CD4-positive, alpha-beta T cell treated with Interleukin-15 for 4 hours (primary cell): ENCODE data around the gene ANKS3.
A peak's percentile ranks its signal among the peaks of the same experiment; 100 is the strongest.

Experiments used
- DNase-seq: peaks from one replicate; pipeline ENCODE4 v3.0.0-alpha.2; 2020; ENCODE audit warnings: low spot score

Gene ANKS3

DNA sequence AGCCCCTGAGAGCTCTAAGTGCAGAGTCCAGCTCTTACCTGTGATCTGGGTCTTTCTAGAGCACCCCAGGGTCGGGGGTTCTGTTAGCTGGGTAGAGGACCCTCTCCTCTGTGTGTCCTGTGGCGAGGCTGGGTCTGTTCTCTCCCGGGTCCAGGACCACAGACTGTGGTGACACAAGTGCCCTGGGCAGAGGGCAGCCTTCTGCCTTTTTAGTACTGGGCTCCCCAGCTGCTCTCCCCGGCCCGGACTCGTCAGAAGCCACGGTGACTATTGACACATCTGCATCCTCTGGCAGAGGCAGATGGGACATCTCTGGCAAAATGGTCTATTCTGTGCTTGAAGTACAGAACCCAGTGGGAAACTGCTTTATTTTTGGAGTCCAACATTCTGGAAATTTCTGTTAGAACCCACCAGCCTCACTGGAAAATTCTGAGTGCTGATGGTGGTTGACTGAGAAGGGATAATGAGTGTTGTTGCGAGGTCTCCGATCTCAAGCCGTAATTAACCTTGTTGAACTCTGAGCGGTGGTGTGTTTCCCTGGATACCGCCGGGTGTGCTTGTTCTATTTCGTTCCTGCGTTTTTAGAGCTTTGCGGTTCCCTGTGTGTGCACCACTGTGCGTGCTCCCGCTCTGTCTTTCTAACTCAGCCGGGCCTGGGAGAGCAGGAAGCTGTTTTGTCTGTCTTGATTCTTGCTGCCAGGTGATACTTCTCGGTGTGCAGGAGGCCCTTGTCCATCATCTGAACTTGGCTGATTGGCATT, 66.7 kb downstream of the ANKS3 start:
- no peak for DNase-seq

DNA sequence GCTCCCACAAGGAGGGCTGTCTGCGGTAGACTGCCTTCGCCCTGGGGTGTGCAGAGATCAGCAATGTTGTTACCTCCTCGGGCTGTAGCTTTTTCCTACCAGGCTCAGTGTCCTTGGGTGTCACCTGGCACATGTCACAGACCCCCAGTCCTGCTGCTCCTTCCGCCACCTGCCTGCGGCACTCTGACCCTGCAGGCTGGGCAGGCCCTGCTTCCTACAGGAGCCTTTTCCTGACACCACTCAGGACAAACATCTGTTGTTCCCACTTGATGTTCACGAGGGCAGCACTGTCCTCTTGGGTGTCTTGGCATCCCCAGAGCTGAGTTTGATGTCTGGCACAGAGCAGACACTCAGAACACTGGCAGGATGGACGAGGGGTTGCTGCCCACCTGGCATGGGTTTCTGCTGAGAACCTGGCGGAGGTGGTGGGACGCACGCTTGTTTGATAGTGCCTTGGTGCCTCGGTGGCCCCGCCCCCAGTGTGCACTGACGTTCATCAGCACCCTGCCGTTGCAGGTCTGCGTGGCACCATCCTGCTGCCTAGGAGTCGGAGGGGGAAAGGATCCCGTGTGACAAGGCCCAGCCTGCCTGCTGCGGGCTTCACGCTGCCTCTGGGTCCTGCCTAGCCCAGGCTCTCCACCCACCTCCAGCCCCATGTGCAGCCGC, 67.4 kb downstream of the ANKS3 start:
- DNase-seq = no peak

DNA sequence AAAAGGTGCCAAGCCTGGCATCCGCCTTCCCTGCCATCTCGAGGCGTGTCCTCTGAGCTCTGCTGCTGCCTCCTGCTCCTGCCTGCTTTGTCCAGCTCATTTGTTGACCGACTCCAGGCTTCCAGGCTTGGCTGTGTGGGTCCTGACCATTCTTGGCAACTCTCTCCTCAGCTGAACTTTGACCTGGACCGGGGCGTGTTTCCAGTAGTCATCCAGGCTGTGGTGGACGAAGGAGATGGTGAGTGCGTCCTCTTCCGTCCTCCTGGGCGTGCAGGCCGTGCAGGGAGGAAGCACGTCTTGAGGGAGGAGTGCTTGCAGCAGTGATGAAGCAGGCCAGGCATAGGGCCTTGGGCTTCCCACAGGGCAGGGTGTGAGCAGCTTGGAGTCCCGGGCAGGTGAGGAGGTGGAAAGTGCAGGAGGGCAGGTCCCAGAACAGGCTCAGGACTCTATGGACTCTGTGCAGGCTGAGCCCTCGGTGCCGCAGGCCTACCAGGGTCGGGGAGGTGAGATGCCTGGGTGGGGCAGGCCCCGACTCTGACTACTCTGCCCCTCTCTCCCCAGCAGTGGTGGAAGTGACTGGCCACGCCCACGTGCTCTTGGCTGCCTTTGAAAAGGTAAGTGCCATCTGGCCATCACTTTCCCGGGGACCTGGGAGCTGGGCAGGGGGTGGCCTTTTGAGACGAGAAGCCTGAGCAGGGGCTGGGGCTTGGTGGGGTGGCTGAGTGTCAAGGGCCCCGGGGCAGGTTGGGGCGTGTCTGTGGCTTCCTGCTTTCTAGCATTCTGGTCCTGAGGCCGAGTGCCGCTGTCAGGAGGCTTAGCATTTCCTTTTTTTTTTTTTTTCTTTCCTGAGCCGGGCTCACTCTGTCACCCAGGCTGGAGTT, 69.3 kb downstream of the ANKS3 start:
- DNase-seq = peak; percentile 59

DNA sequence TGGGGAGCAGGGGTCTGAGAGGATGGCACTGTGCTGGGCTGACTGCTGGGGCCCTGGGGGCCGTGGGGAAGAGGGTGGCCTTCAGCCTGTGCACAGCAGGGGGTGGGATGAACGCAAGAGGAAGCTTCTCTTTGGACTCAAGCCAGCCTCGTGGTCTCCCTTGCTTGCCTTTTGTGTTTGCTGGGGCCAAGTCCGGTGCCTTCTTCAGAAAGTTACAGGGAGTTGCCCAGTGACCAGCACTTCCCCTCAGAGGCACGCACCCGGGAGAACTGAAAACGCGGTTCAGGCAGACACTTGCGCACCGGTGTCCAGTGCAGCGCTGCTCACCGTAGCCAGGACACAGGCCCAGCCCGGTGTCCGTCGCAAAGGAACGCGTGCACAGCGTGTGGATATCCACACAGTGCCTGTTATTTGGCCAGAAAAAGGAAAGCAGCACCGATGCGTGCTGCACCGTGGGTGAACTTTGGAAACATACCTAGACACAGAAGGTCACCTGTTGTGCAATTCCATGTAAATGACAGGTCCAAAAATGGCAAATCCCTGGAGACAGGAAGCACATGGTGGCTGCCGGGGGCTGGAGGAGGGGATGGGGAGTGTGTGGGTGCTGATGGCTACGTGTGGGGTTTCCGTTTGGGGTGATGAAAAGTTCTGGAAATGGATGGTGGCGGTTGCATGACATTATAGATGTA, 70.2 kb downstream of the ANKS3 start:
- no peak for DNase-seq

DNA sequence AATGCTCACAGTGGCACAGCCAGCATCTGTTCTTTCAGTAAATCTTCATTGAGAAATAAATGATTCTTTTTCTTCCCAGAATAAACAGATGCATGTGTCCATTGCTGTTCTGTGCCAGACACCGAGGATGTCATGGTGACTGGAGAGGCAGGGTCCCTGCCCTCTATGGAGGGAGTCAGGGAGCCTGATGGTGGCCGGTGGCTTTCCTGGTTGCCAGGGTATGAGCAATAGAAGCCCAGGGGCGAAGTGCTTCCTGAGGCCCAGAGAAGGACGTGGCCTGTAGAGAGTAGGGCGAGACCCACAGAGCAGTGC, 70.7 kb downstream of the ANKS3 start:
- DNase-seq = no peak

DNA sequence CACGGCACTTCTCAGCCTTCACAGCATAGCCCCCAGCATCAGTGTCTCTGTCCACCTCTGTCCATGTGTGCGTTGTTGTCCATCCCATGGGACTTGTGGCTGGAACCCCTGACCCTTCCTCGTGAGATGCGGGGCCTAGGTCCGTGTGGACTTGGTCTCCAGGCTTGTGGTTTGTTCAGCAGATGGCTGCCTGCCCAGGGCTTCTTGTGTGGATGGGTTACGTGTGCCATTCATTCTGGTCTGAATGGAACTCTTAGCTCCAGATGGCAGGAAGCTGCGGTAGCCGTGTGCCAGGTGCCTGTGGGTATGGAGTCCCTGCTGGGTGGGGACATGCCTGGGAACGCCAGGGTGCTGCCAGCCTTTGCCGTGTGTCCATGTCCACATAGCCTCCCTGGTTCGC, 72.4 kb downstream of the ANKS3 start:
- DNase-seq = no peak

DNA sequence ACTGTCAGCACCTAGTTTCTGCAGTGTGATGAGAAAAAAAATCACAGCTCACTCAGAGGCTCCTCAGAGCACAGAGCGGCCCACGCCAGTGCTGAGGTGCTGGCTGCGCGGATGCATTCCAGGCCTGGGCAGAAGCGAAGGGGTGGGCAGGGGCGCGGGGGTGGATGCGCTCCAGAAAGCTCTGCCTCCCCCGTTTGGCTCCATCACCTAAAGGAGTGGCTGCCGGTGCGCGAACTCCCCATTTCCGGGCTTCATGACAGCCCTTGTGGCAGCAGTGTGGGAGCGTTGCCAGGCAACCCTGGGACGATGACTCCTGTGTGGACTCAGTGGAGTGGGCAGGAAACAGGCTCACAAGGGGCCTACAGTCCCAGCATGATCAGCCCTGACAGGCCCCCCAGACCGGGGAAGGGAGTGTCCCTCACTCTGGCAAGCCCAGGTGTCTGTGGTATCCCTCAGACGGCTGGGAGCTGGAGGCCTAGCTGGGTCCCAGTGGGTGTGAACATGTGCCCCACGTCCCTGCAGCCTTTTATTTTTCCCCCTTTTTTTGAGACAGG, 73.5 kb downstream of the ANKS3 start:
- DNase-seq = peak; percentile 79

DNA sequence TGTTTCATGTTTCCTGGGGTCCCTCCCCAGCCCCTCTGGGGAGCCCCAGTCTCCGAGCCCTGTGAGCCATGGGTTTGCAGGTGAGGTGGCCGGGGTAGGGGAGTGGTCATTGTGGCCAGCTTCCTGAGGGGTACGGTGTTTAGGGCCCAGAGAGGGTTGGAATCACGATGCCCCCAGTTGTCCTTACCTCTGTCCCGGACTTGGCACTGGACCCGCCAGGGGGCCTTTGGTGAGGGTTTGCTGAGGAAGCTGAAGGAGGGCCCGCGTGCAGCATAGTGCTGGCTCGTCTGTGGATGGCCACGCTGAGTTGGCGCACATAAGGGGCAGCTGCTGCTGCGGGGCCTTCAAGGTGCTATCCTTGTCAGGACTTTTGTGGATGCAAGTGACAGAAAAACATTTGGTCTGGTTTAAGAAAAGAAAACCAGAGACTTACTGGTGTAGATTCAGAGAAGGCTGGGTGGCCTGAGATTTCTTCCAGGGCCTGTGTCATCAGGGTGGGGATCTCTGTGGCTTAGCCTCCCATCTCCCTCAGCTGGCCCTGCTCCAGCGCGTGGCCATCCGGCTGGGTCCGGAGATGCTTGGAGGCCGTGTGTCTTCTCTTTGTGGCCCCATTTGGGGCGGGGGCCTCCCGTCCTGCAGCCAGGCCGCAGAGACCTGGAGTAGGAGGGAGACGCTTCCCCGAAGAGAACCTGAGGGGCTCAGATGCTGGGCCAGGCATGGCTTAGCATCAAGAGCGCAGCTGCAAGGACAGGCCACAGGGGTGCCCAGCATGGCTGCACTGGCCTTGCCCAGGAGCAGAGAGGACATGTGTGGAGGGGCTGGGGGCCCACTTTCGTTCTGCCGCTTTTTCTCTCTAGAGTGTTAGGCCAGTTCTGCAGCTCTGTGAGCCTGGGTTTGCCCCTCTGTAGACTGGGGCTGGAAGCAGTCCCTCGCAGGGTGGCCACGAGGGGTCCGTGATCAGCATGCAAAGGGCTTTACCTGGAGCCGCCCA, 74.4 kb downstream of the ANKS3 start:
- DNase-seq = no peak

DNA sequence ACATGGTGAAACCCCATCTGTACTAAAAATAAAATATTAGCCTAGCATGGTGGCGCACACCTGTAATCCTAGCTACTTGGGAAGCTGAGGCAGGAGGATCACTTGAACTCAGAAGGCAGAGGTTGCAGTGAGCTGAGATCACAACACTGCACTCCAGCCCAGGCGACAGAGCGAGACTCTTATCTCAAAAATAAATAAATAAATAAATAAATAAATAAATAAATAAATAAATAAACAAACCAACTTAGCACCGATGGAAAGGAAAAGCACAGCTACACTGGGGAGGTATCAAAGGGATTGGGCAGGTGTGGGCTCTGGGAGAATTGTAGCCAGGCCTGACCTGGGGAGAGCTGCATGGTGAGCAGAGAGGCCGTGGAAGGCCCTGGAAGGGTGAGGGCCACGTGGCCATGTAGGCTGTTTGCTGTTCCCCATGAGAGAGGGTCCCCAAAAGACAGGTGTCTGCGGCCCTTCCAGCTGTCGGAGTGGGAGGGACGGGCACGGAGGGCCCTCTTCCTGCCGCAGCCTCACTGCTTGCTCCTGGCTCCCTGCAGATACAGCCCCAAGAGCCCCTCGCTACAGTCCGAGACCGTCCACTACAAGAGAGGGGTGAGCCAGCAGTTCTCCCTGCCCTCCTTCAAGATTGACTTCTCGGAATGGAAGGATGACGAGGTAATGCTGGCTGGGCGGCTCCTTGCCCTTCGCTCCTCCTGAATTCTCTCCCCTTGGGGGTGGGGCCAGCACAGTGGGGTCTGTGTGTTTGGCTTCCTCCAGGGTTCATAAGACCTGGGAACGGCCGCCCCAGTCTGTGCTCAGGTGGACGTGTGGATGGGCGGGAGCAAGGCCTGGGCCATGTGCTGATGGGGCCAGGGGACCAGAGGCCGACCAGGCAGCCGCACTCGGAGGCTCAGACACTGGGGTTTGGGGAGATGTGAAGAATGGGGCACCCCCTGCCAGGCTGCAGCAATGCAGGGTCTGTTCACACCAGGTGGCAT, 77.1 kb downstream of the ANKS3 start:
- DNase-seq = no peak

DNA sequence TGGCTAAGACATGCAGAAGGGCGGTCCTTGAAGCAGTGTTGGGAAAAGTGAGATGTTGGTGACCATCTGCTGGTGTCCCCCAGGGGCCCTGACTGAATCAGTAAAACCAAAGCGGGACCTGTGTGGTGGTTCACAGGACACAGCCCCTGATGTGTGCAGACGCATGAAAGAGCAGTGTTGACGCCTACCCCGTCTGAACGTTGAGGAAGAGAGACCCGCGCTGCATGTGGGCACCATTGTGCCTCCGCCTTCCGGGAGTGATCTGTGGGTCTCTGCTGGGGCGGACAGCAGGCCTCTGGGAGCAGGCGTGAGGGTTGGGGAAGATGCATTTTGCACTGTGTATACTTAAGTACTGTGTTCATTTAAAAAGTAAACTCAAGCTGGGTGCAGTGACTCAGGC, 77.8 kb downstream of the ANKS3 start:
- no peak for DNase-seq

DNA sequence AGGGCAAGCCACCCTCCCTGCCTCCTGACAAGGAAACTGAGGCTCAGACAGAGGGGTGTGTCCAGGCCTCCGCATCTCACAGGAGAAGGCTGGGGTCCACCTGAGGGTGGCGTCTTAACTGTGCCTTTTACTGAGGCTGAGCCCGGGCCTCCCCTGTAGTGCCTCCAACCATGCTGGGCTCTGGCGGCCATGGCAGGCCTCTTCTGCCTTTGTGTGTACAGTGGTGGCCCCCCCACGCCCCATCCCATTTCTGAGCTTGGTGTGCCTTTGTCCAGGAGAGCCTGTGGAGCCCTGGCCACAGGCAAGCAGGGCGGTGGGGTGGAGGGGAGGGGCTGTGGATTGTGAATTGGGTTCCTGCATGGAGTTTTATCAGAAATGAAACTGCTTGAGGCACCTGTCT, 78.3 kb downstream of the ANKS3 start:
- DNase-seq = no peak

DNA sequence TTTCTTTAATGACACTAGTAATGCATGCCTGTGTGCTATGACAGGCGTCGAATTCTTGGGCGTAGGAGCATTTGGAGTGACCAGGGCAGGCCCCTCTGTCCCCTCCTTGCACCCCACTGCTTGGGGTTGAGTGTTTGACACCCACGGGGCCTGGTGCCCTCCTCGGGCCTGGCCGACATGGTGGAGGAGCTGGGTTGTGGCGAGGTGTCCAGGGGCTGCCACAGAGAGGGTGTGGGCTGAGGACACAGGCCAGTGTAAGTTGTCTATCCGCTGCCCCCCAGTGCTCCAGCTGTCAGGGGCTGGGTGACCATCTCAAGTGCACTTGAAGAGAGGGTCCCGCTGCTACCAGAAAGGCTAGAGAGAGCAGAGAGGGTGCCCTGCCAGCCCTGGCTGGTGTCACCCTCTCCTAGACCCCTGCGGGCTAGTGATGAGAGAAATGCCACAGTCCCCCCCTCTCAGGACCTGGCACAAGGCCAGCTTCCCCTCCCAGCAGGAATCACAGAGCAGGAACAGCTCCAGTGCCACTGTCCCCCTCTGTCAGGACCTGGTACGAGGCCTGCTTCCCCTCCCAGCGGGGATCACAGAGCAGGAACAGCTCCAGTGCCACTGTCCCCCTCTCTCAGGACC, 79.0 kb downstream of the ANKS3 start:
- no peak for DNase-seq

DNA sequence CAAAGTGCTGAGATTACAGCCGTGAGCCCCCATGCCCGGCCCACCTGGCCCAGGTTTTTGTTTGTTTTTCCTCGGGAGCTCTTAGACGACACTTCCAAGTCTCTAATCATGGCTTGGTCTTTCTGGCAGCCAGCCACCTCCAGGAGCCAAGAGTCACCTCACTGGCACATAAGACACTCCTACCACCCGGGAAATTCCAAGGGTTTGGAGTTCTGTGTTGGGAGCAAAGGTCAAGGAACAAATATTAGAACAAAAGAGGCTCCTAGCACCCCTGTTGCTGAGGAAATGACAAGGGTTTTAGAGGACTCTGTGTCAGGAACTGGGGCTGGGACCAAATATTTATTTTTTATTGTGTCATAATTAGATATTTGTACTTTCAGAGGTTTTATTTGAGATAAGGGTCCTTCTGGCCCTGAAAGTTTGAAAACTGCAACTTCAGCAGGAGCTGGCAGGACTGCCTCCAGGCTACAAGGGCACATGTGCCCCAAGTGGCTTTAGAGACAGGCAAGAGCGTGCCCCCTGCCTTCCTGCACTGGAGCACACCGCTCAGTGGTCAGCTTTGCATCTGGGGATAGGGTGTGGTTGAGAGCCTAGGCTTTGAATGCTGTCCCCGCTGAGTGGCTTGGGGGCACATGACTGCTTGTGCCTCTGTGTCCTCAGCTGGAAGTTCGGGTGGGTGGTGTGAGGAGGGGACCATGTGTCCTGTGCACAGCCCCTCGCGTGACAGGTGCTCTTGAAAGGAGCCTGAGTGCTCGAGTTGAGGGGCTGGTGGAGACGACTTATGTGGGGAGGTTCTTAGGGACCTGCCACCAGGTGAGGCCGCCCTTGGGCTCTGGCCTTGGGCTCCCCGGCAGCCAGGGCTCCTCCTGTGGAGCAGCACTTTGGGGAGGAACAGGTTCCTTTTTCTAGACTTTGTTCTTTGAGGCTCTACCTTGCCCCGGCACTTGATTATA, 79.8 kb downstream of the ANKS3 start:
- no peak for DNase-seq

DNA sequence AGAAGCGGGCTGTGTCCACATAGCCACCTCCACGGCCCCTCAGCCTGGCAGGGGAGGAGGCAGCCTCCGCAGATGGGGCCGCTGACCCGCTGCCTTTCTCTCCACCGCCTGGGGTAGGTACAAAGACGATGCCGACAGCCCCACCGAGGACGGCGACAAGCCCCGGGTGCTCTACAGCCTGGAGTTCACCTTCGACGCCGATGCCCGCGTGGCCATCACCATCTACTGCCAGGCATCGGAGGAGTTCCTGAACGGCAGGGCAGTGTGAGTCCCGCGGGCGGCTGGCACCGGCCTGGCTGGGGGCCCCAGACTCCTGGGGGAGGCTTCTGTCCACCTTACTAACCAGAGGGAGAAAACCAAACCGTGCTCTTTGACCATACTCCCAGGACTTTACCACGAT, 81.5 kb downstream of the ANKS3 start:
- DNase-seq = no peak

DNA sequence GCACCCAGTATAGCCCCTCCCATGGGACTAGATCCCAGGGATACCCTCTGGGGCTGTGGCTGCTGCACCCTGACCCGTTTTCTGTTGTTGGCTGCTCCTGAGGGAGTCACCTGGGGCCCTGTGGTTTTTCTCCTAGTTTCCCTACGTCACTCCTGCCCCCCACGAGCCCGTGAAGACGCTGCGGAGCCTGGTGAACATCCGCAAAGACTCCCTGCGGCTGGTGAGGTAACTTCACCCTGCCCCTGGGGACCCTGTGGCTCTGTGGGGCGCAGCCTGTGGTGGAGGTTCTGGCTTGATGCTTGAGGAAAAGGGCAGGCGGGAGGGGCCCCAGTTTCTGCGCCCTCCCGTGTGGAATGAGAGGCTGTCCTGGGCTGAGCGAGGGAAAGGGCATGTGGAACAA, 82.2 kb downstream of the ANKS3 start:
- DNase-seq = no peak

DNA sequence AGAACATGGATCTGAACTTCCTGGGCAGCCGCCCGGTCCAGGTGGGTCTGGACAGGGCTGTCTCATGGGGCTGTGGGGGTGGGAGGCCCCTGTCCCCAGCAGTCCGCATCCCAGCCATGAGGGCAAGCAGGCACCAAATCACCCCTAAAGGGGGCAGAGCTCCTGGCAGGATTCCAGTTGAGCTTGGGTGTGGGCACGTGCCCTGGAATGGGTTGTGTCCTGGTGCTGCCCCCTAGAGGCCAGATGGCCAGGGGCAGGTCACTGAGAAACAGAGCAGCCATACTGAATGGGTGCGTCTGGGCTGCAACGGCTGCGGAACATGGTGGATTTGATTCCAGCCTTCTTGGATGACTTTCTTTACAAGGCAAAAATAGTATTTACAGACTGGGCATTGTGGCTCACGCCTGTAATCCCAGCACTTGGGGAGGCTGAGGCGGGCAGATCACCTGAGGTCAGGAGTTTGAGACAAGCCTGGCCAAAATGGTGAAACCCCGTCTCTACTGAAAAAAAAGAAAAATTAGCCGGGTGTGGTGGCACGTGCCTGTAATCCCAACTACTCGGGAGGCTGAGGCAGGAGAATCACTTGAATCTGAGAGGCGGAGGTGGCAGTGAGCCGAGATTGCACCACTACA, 83.5 kb downstream of the ANKS3 start:
- DNase-seq = peak; percentile 69

DNA sequence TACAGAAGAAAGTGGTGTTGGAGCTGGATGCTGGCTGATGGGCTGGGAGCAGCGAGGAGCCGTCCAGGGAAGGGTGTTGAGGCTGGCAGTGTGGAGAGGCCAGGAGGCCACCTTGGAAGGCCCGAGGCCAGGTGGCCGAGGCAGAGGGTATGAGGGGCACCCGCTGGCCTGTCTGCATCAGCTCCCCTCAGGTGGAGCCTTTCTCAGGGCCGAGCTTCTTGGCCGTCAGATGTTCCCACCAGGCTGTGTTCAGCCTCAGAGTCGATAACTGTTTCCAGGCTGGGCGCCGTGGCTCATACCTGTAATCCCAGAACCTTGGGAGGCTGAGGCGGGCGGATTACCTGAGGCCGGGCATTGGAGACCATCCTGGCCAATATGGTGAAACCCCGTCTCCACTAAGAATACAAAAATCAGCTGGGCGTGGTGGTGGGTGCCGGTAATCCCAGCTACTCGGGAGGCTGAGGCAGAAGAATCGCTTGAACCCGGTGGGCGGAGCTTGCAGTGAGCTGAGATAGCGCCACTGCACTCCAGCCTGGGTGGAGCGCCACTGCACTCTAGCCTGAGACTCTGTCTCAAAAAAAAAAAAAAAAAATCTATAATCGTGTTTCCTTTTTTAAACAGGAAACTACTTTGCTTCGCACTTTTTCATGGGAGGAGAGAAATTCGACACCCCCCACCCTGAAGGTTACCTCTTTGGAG, 84.2 kb downstream of the ANKS3 start:
- no peak for DNase-seq
